Kidney capillary endothelial cell (primary cell): ENCODE data around the gene CHTF18.

Experiments used
- DNase-seq: peaks from one replicate; pipeline ENCODE4 v3.0.0-alpha.2; 2018; ENCODE audit warnings: low spot score

The CHTF18 gene

GRCh38 chr16:794091-794822, 5.8 kb downstream of the CHTF18 start:
- no peak for DNase-seq

DNA sequence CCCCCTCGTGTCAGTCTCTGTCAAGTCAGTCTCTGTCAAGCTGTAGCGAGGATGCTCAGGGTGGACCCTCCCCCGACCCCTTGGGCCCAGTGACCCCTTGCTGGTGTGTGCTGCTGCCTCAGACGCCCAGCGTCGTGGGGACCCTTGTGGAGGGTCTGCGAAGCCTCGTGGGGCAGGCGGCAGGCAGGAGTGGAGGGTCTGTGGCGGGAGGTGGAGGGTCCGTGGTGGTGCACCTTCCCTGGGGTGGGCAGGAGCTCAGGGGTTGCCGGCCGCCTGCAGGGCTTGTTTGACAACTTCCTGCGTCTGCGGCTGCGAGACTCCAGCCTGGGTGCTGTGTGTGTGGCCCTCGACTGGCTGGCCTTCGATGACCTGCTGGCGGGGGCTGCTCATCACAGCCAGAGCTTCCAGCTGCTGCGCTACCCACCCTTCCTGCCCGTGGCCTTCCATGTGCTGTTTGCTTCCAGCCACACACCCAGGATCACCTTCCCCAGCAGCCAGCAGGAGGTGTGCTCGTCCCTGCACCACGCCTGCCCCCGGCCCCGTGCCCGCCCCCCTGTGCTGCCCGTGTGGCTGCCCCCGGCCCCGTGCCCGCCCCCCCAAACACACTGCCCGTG, 6.5 kb downstream of the CHTF18 start:
- no peak for DNase-seq

GRCh38 chr16:795580-796229, 7.3 kb downstream of the CHTF18 start:
- DNase-seq, result no peak

- no peak for DNase-seq
Measured at GRCh38 chr16:796296-797119, 8.1 kb downstream of the CHTF18 start.

DNA sequence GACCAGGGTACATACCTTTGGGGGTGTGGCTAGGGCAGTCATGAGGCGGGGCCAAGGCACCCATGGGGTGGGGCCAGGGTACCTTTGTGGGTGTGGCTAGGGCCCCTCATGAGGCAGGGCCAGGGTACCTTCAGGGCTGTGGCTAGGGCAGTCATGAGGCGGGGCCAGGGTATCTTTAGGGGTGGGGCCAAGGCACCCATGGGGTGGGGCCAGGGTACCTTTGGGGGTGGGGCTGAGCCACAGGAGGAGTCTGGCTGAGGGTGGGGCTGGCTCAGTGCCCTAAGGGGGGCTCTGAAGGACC, 8.7 kb downstream of the CHTF18 start:
- DNase-seq, result no peak

DNA sequence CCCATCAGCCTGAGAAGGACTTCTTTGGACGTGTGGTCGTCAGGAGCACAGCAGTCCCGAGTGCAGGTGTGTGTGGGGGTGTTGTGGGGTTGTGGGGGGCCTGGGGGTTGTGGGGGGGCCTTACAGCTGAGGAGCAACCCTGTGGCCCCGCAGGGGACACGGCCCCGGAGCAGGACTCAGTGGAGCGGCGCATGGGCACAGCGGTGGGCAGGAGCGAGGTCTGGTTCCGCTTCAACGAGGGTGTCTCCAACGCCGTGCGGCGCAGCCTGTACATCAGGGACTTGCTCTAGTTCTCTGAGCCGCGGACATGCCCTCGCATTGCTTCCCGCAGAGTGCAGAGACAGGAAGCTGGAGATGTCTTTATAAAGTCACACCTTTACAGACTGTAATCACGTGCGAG, 9.3 kb downstream of the CHTF18 start:
- no peak for DNase-seq

- no peak for DNase-seq
Measured at GRCh38 chr16:798666-799065, 10.2 kb downstream of the CHTF18 start.

GRCh38 chr16:799111-799947, 10.9 kb downstream of the CHTF18 start:
- no peak for DNase-seq

DNA sequence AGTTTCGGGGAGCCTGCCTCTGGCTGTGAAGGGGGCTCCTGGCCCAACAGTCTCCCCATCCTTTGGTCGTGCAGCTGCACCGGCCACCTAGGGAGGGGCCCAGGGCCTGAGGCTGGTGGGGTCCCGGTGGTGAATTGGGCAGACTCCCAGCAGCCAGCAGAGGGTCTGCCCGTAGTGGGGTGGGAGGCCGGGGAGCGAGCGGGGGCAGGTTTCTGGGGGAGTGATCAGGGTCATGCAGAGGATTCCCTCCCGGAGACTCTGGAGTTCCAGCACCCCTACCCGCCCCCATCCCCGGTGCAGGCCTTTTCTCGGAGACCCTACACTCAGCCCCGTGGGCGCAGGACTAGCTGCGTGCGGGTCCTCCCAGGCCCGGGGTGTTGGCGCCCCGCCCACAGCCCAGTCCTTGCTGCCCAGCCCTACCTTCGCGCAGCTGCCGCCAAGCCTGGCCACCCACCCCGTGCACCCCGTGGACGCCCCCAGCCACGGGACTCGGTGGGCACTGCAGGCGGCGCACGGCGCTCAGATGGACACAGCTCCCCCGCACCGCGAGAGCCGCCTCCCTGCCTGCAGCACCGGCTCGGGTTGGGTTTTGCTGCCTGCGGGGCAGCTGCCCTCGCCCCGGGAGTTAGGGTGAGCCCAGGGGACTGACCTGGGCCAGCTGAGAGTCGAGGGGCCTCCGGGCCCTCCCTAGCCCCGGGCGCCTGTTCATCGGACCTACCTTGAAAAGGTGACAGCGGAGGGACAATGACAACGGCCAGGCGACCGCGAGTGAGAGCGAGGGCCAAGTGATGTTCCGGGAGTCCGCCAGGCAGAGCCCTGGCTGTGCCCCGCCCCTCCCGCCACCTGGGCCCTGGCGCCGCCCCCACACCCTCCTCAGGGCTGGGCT, 11.8 kb downstream of the CHTF18 start, which contains the start of gene GNG13:
Gene GNG13, minus strand, starts transcription at position 787 of the 886 bp plus-strand sequence. CDS start 1,657 bp downstream, outside the sequence.
- no peak for DNase-seq

GRCh38 chr16:800834-801511, 12.6 kb downstream of the CHTF18 start:
- no peak for DNase-seq

DNA sequence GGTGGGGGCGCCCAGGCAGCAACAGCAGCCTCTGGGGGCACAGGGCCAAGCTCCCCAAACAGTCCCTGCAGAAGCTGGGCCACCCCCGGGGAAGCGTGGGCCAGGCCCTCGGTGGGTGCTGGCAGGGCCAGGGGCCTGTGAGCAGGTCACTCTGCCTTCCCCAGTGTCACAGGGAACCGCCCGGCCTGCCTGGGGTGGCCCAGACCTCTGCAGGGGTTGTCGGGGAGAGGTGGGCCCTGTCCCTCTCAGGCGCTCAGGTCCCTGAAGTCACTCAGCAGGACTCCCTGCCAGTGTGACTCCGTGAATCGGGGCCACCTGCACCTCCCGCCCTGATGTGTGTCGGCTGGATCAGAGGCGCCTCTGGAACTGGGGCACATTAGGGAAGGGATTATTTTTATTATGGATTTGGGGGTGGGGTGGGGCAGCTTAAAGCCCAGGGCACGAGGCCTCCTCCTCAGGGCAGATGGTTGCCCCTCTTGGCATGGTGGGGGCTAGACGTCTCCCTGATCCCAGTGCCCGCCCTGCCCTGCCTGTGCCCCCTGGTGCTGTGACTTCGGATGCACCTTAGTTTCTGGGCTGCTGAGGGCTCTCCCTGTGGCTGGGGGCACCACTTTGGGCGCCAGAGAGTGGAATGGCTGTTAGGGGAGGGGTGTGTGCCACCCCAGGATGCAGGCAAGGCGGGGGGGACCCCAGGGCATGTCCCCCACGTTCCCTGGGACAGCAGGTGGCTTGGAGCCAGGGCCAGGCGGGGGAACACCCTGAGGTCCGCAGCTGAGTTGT, 13.4 kb downstream of the CHTF18 start:
- DNase-seq, result no peak

DNA sequence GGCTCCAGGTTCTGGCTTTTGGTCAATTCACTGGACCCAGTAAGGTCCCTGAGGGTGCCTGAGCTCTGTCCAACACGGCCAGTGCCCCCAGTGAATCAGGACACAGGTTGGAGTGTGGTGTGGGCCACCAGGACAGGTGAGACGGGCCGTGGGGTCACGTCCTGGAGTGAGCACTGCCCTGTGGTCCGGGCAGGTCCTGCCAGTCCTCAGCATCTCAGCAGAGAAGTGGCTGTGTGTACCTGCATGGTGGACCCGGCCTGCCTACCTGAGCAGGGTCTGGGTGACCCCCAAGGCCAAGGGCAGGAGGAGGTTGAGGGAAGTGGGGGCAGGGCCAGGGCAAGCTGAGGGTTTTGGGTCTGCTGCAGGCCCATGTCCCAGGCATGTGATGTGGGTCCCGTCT, 14.0 kb downstream of the CHTF18 start:
- no peak for DNase-seq

GRCh38 chr16:802914-803753, 14.7 kb downstream of the CHTF18 start:
- no peak for DNase-seq

DNA sequence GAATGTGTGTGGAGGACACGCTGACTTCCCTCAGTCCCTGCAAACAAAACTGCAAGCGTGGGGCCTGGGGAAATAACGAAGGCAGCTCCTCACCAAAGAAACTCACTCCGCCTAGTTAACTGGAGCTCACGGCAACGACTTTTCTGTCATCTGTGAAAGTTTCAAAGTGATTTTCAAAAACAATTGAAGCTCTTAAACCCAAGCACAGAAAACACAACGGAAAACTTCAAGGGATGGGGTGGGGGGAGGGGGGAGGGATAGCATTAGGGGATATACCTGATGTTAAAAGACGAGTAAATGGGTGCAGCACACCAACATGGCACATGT, 15.3 kb downstream of the CHTF18 start:
- DNase-seq, result no peak

DNA sequence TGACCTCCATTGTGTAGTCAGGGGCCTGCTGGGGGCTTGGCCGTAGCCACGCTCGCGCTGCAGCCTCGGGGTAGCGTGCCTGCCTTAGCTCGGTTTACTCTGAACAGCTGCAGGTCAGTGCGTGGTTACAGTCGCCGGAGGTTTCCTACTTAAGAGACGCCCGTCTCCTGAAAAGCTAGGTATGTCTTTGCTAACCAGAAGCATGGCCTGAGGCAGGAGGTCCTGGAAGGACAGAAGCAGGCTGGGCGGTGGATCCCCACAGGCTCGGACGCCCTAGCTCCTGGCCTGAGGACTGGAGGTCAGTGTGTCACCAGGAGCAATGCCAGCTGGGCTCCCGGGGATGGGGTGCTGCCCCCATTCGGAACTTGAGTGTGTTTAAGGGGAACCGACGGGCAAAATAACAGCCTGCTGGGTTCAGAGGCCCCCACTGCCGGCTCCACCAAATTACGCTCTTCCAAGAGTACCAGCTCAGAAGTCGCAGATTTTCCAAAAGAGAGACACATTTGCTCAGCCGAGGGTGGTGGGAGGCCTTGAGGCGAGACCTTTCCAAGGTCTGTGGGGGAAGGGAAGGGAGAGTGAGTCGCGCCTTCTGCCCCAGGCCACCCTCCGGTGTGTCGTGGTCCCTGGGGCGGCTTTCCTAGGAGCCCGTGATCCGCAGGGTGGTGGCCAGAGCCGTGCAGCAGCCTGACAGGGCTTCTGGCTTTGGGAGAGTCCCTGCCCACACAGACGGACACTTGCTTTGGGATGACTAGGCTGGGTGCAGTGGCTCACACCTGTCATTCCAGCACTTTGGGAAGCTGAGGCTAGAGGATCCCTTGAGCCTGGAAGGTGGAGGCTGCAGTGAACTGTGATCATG, 16.0 kb downstream of the CHTF18 start:
- no peak for DNase-seq

GRCh38 chr16:805474-805873, 17.1 kb downstream of the CHTF18 start:
- no peak for DNase-seq

- peak; percentile 89 for DNase-seq
Measured at GRCh38 chr16:807347-808084, 19.1 kb downstream of the CHTF18 start.
